ENCODE measurements around the gene TMPRSS13. TPM values are rescaled to one million over a fixed set of nuclear protein-coding genes. Genes with fewer than 3 reads are reported as not detected.

The TMPRSS13 gene
- total and polyA plus RNA-seq, 10 donors, result 0.95 to 2.2 (median 1.6) TPM

DNA sequence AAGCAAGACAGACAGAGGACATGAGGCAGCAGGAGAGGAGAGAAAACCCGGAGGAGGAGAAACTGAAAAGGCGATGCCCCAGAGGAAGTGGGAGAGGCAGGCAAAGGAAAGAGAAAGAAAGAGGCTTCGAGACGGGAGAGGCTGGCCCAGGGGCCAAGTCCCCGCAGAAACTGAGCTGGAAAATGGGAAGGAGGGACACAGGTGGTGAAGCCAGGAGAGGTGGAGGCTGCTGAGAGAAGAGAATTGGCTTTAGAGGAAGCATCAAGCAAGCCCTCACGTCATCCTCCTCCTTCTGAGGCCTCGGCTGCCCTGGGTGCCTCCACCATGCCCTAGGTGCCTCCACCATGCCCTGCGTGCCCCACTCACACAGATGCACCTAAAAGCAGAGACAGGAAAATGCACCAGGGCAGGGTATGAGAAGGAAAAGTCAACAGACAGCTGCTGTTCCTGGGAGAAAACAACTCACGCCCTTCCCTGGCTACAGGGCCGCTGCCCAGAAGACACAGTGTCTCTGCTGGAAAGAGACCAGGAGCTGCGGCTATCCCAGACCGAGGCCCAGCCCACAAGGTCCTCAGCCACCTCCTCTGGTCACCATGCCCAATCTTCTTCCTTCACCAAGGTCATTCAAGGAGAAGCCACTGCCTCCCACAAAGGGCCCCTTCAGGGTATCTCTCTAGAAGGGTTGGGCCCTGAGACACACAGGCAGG, 67.0 kb downstream of the TMPRSS13 start:
- TF ChIP-seq POLR2AphosphoS5 (IDR thresholded peaks at IDR 0.05) (no peak), POLR2A (IDR thresholded peaks at IDR 0.05) (no peak)
- TF ChIP-seq, protein P1, sequence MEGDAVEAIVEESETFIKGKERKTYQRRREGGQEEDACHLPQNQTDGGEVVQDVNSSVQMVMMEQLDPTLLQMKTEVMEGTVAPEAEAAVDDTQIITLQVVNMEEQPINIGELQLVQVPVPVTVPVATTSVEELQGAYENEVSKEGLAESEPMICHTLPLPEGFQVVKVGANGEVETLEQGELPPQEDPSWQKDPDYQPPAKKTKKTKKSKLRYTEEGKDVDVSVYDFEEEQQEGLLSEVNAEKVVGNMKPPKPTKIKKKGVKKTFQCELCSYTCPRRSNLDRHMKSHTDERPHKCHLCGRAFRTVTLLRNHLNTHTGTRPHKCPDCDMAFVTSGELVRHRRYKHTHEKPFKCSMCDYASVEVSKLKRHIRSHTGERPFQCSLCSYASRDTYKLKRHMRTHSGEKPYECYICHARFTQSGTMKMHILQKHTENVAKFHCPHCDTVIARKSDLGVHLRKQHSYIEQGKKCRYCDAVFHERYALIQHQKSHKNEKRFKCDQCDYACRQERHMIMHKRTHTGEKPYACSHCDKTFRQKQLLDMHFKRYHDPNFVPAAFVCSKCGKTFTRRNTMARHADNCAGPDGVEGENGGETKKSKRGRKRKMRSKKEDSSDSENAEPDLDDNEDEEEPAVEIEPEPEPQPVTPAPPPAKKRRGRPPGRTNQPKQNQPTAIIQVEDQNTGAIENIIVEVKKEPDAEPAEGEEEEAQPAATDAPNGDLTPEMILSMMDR (IDR thresholded peaks at IDR 0.05 in 8 of 11, conservative IDR thresholded peaks at IDR 0.05 in 3 of 11), result no peak
- no peaks in the 10 kb centered on the region for H3K27me3 ChIP-seq (replicated peaks in 1 of 7)
- no peak for DNase-seq
- H3K4me1 ChIP-seq, result peaks cover 11 to 70% (median 50%) of the 10 kb centered on the region in 6 donors
- H3K9me3 ChIP-seq, result no peaks in the 10 kb centered on the region
- no peaks in the 10 kb centered on the region for H3K36me3 ChIP-seq
- WGBS, 5 donors, result 45 to 61% (median 54%) methylated on average over 12 of the region's 12 CpGs
- peak overlapping the region; percentile 74 to 88 (median 82) for H3K27ac ChIP-seq
- intact Hi-C loops (cut with DNase I; ENCODE audit: low total_unique reads), result no loop called here
- no peak overlapping the region for H3K4me3 ChIP-seq

DNA sequence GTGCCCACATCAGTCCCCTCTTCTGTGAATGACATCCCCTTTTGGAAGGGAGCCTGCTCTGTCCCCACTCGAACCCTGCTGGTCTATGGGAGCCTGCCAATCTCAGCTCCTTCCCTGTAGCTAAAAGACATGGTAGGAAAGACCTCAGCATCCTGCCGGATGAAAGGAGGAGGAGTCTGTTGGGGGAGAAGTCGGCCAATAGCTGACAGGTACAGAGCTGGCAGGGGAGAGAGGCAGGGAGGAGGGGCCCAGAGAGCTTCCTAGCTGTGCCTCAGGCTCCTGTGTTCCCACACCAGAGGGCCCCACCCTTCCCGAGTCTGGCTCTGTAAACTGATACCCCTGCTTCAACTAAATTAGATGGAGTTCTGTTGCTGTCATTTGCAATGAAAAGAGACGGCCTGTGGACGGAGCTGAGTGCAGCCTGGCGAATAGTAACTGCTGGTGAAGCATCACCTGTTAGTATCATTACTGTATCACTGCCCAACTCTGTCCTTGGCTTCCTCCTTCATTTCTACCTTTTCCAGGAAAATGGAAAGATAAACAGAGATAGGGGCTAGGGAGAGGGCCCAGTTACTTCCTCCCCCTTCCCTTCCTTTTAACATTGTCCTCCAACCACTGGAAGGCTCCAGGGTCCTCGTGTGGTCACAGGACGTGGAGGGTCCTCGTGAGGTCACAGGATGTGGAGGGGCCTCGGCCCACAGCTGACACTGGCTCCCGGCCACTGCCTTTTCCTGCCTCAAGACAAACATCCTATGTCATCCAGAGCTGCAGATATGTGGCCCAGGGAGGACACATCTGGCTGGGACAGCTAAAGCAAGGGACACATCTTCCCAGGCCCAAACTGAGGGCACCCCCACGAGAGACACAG, 67.8 kb downstream of the TMPRSS13 start:
- no peak for DNase-seq
- intact Hi-C loops (cut with DNase I; ENCODE audit: low total_unique reads), result no loop called here
- H3K27ac ChIP-seq, result peak overlapping the region; percentile 74 to 88 (median 82)

DNA sequence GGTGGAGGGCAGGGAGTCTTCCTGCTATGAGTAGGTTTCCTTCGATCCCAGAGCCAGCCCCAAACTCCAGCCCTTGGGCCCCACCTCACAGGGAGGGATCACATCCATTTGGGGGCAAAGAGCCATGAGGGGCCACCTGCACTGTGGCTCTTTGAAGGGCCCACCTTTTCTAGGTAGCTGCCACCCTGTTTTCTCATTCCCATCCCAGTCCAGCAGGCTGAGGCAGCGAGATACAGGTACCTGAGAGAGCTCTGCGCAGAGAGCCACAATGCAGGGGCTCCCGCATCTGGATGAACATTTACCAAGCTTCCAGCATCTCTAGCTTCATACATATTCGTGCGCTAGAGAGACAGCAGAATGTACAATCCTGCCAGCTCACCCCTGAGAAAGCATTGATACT, 69.1 kb downstream of the TMPRSS13 start:
- Histone ChIP-seq H3K9me3 (no peaks in the 10 kb centered on the region), H3K36me3 (no peaks in the 10 kb centered on the region), H3K27me3 (replicated peaks in 1 of 7) (no peaks in the 10 kb centered on the region), H3K27ac (peak overlapping the region; percentile 27 to 88 (median 82)), H3K4me3 (no peak overlapping the region), H3K4me1 (peaks cover 16 to 83% (median 51%) of the 10 kb centered on the region in 6 donors)
- intact Hi-C loops (cut with DNase I; ENCODE audit: low total_unique reads), result no loop called here
- 69 to 90% (median 81%) methylated on average over 6 of the region's 6 CpGs for WGBS, 5 donors
- TF ChIP-seq, protein P1 (IDR thresholded peaks at IDR 0.05 in 8 of 11, conservative IDR thresholded peaks at IDR 0.05 in 3 of 11), result no peak
- TF ChIP-seq POLR2AphosphoS5 (IDR thresholded peaks at IDR 0.05) (no peak), POLR2A (IDR thresholded peaks at IDR 0.05) (no peak)
- DNase-seq, result no peak

More for the DNA sequence above, 67.8 kb downstream of the TMPRSS13 start:
- TF ChIP-seq, protein P1 (IDR thresholded peaks at IDR 0.05 in 8 of 11, conservative IDR thresholded peaks at IDR 0.05 in 3 of 11), result no peak
- TF ChIP-seq POLR2A (IDR thresholded peaks at IDR 0.05), result no peak
- peak; percentile 48 to 81 (median 66) for TF ChIP-seq POLR2AphosphoS5 (IDR thresholded peaks at IDR 0.05)
- no peak overlapping the region for H3K4me3 ChIP-seq
- H3K9me3 ChIP-seq, result no peaks in the 10 kb centered on the region
- no peaks in the 10 kb centered on the region for H3K27me3 ChIP-seq (replicated peaks in 1 of 7)
- 33 to 49% (median 38%) methylated on average over 13 of the region's 13 CpGs for WGBS, 5 donors
- peaks cover 11 to 70% (median 50%) of the 10 kb centered on the region in 6 donors for H3K4me1 ChIP-seq
- no peaks in the 10 kb centered on the region for H3K36me3 ChIP-seq

All from spleen (tissue), 11 donors.